Adrenal gland (tissue), 5 donors: ENCODE results near the gene RGS17.

Experiments
- CTCF ChIP-seq, 6 experiments: fragments of 450-650 bp in 4 of 6; fragments of 200-600 bp in 2 of 6; sonication (generic) in 1 of 6; IDR thresholded peaks; 1 replicate in 5 of 6; 2 replicates in 1 of 6; pipeline versions ENCODE4 v1.5.1 to v1.8.0; 2016 to 2021; ENCODE audit warnings: antibody characterized with exemption in 6 of 6, mild to moderate bottlenecking in 2 of 6, moderate library complexity in 1 of 6
- POLR2A ChIP-seq, 2 donors: fragments of 450-650 bp; IDR thresholded peaks; one replicate each; pipeline ENCODE4 v1.6.1; 2017; ENCODE audit warnings: antibody characterized with exemption in 2 of 2, mild to moderate bottlenecking in 2 of 2, moderate library complexity in 1 of 2
- donor health status: DM: no; HTN: no; CAD: no.

- TF ChIP-seq POLR2A (IDR thresholded peaks at IDR 0.05) (no peak), CTCF (IDR thresholded peaks at IDR 0.05) (no peak)
These were observed 118.2 kb downstream of the RGS17 start for GRCh38 chr6:153012856-153013255.
